GM19324 (cell line): ENCODE data around the gene ASPRV1.

Source experiments
- ATAC-seq: cut with Tn5 transposase; IDR thresholded peaks from one replicate; pipeline ENCODE4 v1.9.1; 2021; ENCODE audit warnings: mild to moderate bottlenecking, moderate library complexity; ENCODE audit not compliant: unreplicated experiment, low FRiP score

The ASPRV1 gene

DNA sequence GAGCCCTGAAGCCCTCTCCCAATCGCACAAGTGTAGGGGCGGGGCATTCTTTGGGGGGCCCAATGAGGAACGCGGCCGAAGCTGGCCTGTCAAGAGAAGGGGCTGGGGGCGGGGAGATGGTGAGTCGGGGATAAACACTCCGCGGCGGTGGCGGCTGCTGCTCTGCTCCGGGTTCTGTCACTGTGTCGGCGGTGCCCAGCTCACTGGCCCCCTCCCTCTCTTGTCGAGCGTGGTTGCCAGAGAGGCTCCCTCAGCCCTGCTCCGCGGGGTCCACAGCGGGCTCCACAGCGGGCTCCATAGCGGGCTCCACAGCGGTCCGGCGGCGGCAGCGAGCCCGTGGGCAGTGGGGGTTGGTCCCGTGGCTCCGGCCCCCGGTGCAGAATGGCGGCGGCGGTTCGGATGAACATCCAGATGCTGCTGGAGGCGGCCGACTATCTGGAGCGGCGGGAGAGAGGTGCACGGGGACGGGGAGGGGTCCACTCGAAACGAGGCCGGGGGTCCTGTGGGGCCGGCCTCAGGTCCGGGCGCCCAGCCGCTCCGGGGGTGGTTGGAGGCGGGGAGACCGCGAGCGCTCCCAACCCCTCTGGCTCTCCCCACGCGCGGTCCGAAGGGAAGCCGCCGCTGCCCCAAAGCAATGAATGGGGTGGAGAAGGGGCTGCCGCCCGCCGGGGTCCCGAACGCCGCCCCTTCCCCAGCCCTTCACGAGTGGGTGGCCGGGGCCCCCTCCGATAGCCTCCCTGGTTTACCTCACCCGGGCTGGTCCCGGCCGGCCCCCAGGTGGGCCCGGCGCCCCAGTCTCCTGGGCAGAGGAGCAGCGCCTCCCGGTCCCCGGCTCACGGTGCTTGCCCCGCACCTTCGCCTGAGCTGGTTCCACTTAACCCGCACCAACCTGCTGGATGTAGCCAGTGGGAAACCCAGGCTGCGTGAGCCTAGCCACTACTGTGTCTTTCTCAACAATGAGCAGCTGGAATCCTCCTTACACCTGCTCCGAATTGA lies 46.2 kb downstream of the ASPRV1 start, which contains the start of gene MXD1:
TSS of gene MXD1 (plus strand) at position 160 of the 996 bp plus-strand sequence. CDS start at position 382, 222 bp downstream.
- peak; percentile 5 for ATAC-seq

DNA sequence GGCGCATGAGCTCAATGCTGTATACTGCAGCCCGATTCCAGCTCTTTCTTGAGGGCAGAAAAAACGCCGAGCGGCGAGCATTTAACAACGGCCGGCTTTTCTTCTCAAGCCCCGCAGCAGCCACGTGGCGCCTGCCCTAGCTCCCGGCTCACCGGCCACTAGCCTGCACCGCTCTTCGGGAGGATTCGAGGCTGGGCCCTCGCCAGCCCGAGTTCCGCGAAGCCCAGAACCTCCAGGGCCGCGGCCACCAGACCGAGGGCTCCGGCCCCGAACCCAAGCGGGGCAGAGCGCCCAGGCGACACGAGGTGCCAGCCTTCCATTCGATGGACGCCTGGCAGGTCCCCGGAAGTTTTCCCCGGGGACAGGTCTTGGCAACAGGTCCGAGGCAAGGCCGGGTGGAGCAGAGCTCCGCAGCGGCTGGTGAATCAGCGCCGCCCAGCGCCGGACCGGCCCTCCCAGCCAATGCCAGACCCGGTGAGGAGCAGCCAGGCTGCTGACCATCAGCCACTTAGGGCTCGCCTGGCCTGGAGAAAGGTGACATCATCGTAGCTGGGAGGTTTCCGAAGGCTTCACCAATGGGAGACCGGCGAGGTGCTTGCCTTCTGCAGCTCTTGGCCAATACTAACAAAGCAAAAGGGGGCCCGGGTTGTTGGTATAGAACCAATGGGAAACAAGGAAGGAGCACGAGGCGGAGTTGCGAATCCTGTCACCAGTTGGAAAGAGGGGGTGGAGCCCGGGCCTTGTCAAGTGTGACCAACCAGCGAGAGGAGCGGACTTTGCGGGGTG lies 47.1 kb downstream of the ASPRV1 start:
- peak; percentile 88 for ATAC-seq

DNA sequence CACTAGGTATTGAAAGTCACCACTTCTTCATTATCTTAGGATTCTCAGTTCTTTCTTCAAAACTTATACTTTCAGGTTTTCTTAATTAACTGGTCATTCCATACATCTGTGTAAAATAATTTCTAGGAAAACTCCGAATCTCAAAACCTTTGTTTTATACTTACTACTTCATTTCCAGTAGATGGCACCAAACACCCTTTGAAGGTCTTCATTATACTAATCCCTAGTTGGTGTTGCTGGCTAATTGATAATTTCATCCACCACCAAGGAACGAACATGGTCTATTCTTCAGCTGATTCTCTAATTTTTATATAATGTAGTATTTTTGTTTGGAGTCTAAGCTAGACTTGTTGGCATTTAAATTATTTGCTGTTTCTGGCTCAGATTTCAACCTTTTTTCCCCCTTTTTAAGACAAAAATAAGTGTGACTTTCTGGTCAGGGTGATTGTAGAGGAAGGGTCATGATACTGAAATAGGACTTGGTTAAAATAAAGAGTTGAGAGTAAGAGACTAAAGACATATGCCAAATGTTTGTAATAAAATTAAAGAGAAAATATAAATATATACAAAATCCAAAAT lies 49.4 kb downstream of the ASPRV1 start:
- ATAC-seq = no peak
